Endothelial cell of umbilical vein (primary cell): ENCODE results near the gene FAM161A. TPM values are rescaled to one million over a fixed set of nuclear protein-coding genes. Genes with fewer than 3 reads are reported as not detected.
"Not testable (repeated sequence)": the region's sequence is repeated elsewhere in the genome, so short reads cannot be mapped to it uniquely, and the experiment has no call there.

ENCODE experiments used
- BruUV-seq: library from RNA; stranded (reverse); fragments of 400-500 nt; replicated peaks from 2 replicates; lab custom pipeline; 2021; lab: Mats Ljungman, UMichigan
- CTCF ChIA-PET: fragments of 300-600, 350-600 bp; sonication (Branson Sonifier 250); formaldehyde crosslinking; loops from one replicate; lab custom pipeline; 2021; ENCODE audit warnings: antibody characterized with exemption, inconsistent platforms; lab: Charles Lee
- POLR2A ChIA-PET: fragments of 300-600, 350-600 bp; sonication (Branson Sonifier 250); formaldehyde crosslinking; loops from one replicate; lab custom pipeline; 2021; ENCODE audit warnings: antibody characterized with exemption, inconsistent platforms; lab: Charles Lee
- DNase-seq: peaks from one replicate; pipeline ENCODE4 v3.0.0-alpha.2; 2011; ENCODE audit warnings: low read depth, low spot score
- FAIRE-seq: peaks from 2 replicates; lab custom pipeline; 2011; peaks lifted over from hg19 to GRCh38; lab: Jason Lieb, UNC
- H2AFZ ChIP-seq: 2 replicates; pipeline ENCODE4 v1.6.0; 2012; ENCODE audit warnings: low read depth, low read length, control low read depth, inconsistent platforms
- H3K27ac ChIP-seq: 2 replicates; pipeline ENCODE4 v1.5.1; 2011; ENCODE audit warnings: low read depth, mild to moderate bottlenecking, control low read depth, low read length, moderate library complexity; ENCODE audit not compliant: insufficient read depth
- H3K27me3 ChIP-seq, 2 experiments: 2 replicates each; pipeline versions ENCODE4 v1.6.0 to v1.6.1; 2011; ENCODE audit warnings: low read length in 2 of 2, mixed read lengths in 1 of 2; ENCODE audit not compliant: control insufficient read depth in 2 of 2, insufficient read depth in 2 of 2
- H3K36me3 ChIP-seq, 2 experiments: 2 replicates in 1 of 2; 3 replicates in 1 of 2; pipeline ENCODE4 v1.5.1; 2011; ENCODE audit warnings: low read length in 2 of 2, mild to moderate bottlenecking in 1 of 2, moderate library complexity in 1 of 2; ENCODE audit not compliant: control insufficient read depth in 2 of 2, insufficient read depth in 2 of 2; ENCODE audit errors: extremely low read depth in 1 of 2
- H3K4me1 ChIP-seq: 3 replicates; pipeline ENCODE4 v1.5.1; 2011; ENCODE audit warnings: mild to moderate bottlenecking, low read length; ENCODE audit not compliant: control insufficient read depth, insufficient read depth; ENCODE audit errors: extremely low read depth
- H3K4me2 ChIP-seq: 2 replicates; pipeline ENCODE4 v1.6.1; 2011; ENCODE audit warnings: low read length, control low read depth, mixed read lengths; ENCODE audit not compliant: insufficient read depth
- H3K4me3 ChIP-seq, 3 experiments: fragments of 200-600 bp in 1 of 3; sonication (generic), shearing (Covaris generic) in 1 of 3; replicated peaks in 1 of 3; 2 replicates each; pipeline ENCODE4 v1.5.1; 2011 to 2016; ENCODE audit warnings: control low read depth in 3 of 3, low read length in 3 of 3, mild to moderate bottlenecking in 2 of 3, inconsistent platforms in 1 of 3, low read depth in 1 of 3, moderate library complexity in 1 of 3; ENCODE audit not compliant: insufficient read depth in 1 of 3
- H3K79me2 ChIP-seq: 2 replicates; pipeline ENCODE4 v1.6.0; 2012; ENCODE audit warnings: low read length, inconsistent platforms; ENCODE audit not compliant: control insufficient read depth, insufficient read depth
- H3K9ac ChIP-seq: replicated peaks from 2 replicates; pipeline ENCODE3; 2011; ENCODE audit warnings: low read length, control low read depth; ENCODE audit not compliant: insufficient read depth; ENCODE audit errors: extremely low read depth
- H3K9me1 ChIP-seq: replicated peaks from 3 replicates; pipeline ENCODE4 v1.6.0; 2011; ENCODE audit warnings: mild to moderate bottlenecking, low read length; ENCODE audit not compliant: control insufficient read depth, insufficient read depth; ENCODE audit errors: extremely low read depth
- H3K9me3 ChIP-seq: replicated peaks from 2 replicates; pipeline ENCODE4 v1.5.1; 2012; ENCODE audit warnings: low read length, inconsistent platforms; ENCODE audit not compliant: control insufficient read depth, insufficient read depth
- H4K20me1 ChIP-seq: replicated peaks from 2 replicates; pipeline ENCODE3; 2011; ENCODE audit warnings: mild to moderate bottlenecking, low read length; ENCODE audit not compliant: control insufficient read depth, insufficient read depth; ENCODE audit errors: extremely low read depth
- EZH2 ChIP-seq: IDR thresholded peaks from 2 replicates; pipeline ENCODE4 v1.6.1; 2012; ENCODE audit warnings: borderline replicate concordance, low read depth, mild to moderate bottlenecking, moderate library complexity, low read length, inconsistent platforms; ENCODE audit not compliant: severe bottlenecking
- FOS ChIP-seq: IDR thresholded peaks from 2 replicates; pipeline ENCODE4 v1.6.1; 2011; ENCODE audit warnings: mild to moderate bottlenecking, low read length, moderate library complexity, borderline replicate concordance; ENCODE audit not compliant: insufficient read depth
- GATA2 ChIP-seq: IDR thresholded peaks from 2 replicates; pipeline ENCODE4 v1.7.0; 2011; ENCODE audit warnings: low read depth, mild to moderate bottlenecking, moderate library complexity, mixed read lengths, low read length; ENCODE audit not compliant: insufficient read length, insufficient read depth
- MYC ChIP-seq: IDR thresholded peaks from one replicate; pipeline ENCODE4 v1.6.1; 2011; ENCODE audit warnings: mild to moderate bottlenecking, low read depth, low read length
- POLR2A ChIP-seq: IDR thresholded peaks from 2 replicates; pipeline ENCODE4 v1.6.1; 2012; ENCODE audit warnings: low read depth, mild to moderate bottlenecking, control low read depth, low read length
- POLR2AphosphoS5 ChIP-seq: IDR thresholded peaks from 2 replicates; pipeline ENCODE4 v1.6.1; 2012; ENCODE audit warnings: low read depth, mild to moderate bottlenecking, control low read depth, low read length, moderate library complexity; ENCODE audit not compliant: insufficient read depth
- dilution Hi-C: fragments of 300-500 bp; cut with MboI; formaldehyde crosslinking; loops from one replicate; pipeline ENCODE4 v1.15.0; 2019; ENCODE audit warnings: low sequenced_read_pairs; ENCODE audit not compliant: extremely low pct_ligation_motif_present
- intact Hi-C: fragments of 100-400 bp; cut with micrococcal nuclease; formaldehyde crosslinking; loops from one replicate; pipeline ENCODE4 v1.10.0; 2022
- polyA plus RNA-seq, 4 experiments: library from polyadenylated mRNA; depleted of rRNA in 3 of 4; stranded (reverse) in 3 of 4; unstranded in 1 of 4; fragments of >200 nt; gene quantifications; 2 replicates each; pipeline versions ENCODE4 v1.2.1 to v1.2.3, GENCODE V29; 2011 to 2012; ENCODE audit warnings: missing spikeins in 1 of 4
- total RNA-seq: library from RNA; stranded (reverse); gene quantifications from 2 replicates; pipeline ENCODE4 v1.2.3, GENCODE V29; 2021
- TF ChIP-seq, protein P1 (sequence below), 2 donors: IDR thresholded peaks; 1 replicate in 1 of 2; 2 replicates in 1 of 2; pipeline ENCODE4 v1.5.1; 2011; ENCODE audit warnings: low read length in 2 of 2, mild to moderate bottlenecking in 2 of 2, moderate library complexity in 2 of 2, control low read depth in 1 of 2, inconsistent platforms in 1 of 2, low read depth in 1 of 2; ENCODE audit not compliant: insufficient read depth in 1 of 2; ENCODE audit errors: extremely low read depth in 1 of 2

The FAM161A gene
- total and polyA plus RNA-seq, 2 donors (not counting 3 experiments of a cell fraction or from before 2014, with no cell fraction given) = 0.81 to 6.1 TPM

DNA sequence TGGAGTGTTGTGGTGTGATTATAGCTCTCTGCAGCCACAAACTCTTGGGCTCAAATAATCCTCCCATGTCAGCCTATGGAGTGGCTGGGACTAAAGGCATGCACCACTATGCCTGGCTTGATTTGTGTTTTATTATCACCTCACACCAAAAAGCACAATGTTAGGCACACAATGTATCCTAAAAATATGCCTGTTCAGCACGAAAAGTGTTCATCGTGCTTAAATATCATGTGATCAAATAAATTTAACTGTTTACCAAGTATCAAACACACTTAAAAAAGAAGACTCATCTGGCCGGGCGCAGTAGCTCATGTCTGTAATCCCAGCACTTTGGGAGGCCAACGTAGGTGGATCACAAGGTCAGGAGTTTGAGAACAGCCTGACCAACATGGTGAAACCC lies 29.0 kb upstream of the FAM161A start:
- peaks cover 11% of the 10 kb centered on the region for H3K4me1 ChIP-seq
- dilution Hi-C loops (no loop called here), intact Hi-C loops (no loop called here)
- no peaks in the 10 kb centered on the region for H3K9me3 ChIP-seq
- DNase-seq = no peak
- H3K79me2 ChIP-seq = peaks cover 58% of the 10 kb centered on the region
- H3K9ac ChIP-seq = no peak overlapping the region
- TF ChIP-seq MYC = no peak
- no peak for TF ChIP-seq POLR2AphosphoS5
- no peak for TF ChIP-seq GATA2
- no peak for TF ChIP-seq FOS
- TF ChIP-seq EZH2 = no peak
- TF ChIP-seq POLR2A = no peak
- TF ChIP-seq, protein P1, sequence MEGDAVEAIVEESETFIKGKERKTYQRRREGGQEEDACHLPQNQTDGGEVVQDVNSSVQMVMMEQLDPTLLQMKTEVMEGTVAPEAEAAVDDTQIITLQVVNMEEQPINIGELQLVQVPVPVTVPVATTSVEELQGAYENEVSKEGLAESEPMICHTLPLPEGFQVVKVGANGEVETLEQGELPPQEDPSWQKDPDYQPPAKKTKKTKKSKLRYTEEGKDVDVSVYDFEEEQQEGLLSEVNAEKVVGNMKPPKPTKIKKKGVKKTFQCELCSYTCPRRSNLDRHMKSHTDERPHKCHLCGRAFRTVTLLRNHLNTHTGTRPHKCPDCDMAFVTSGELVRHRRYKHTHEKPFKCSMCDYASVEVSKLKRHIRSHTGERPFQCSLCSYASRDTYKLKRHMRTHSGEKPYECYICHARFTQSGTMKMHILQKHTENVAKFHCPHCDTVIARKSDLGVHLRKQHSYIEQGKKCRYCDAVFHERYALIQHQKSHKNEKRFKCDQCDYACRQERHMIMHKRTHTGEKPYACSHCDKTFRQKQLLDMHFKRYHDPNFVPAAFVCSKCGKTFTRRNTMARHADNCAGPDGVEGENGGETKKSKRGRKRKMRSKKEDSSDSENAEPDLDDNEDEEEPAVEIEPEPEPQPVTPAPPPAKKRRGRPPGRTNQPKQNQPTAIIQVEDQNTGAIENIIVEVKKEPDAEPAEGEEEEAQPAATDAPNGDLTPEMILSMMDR (IDR thresholded peaks at IDR 0.05; ENCODE audit: extremely low read depth in 1 of 2, insufficient read depth in 1 of 2, low read depth in 1 of 2, low read length in 2 of 2) = no peak
- no peak for FAIRE-seq
- H3K4me3 ChIP-seq = no peak overlapping the region
- CTCF ChIA-PET = no interaction called here
- H3K36me3 ChIP-seq = peaks cover 22 to 23% of the 10 kb centered on the region in 2 experiments
- H3K4me2 ChIP-seq = no peak overlapping the region
- POLR2A ChIA-PET = no interaction called here
- H3K27me3 ChIP-seq = no peaks in the 10 kb centered on the region
- no peak overlapping the region for H3K27ac ChIP-seq
- no peaks in the 10 kb centered on the region for H3K9me1 ChIP-seq
- no peak overlapping the region for H2AFZ ChIP-seq
- BruUV-seq = no TSS peak
- H4K20me1 ChIP-seq = no peaks in the 10 kb centered on the region

DNA sequence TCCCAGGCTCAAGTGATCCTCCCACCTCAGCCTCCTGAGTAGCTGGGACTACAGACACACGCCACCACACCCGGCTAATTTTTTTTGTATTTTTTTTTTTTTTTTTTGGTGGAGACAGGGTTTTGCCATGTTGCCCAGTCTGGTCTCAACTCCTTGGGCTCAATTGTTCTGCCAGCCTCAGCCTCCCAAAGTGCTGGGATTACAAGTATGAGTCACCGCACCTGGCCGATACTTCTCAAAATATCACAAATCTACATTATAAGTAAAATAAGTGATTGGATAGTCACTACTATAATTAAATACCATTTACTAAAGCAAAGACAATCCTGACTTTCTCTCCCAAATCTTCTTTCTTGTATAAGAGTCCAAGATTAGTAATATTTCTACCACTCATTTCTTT lies 25.5 kb upstream of the FAM161A start:
- H3K9me3 ChIP-seq, intact Hi-C loops, DNase-seq, H3K4me3 ChIP-seq, H3K27me3 ChIP-seq, H4K20me1 ChIP-seq, dilution Hi-C loops, H2AFZ ChIP-seq, CTCF ChIA-PET, BruUV-seq, FAIRE-seq, H3K27ac ChIP-seq, POLR2A ChIA-PET, H3K4me2 ChIP-seq, H3K4me1 ChIP-seq, H3K9ac ChIP-seq, H3K9me1 ChIP-seq: not testable (repeated sequence)
- Histone ChIP-seq H3K79me2 (peaks cover 37% of the 10 kb centered on the region), H3K36me3 (peaks cover 24 to 38% of the 10 kb centered on the region in 2 experiments)
